GM12892 (cell line): Measurements from ENCODE around the gene DPYD.

Experiments used
- POLR2A ChIP-seq: IDR thresholded peaks from 2 replicates; pipeline ENCODE4 v1.6.1; 2011; ENCODE audit warnings: low read depth, low read length, control low read depth
- POLR2AphosphoS5 ChIP-seq: IDR thresholded peaks from 2 replicates; pipeline ENCODE4 v1.6.1; 2011; ENCODE audit warnings: low read depth, low read length, control low read depth
- TAF1 ChIP-seq: IDR thresholded peaks from 2 replicates; pipeline ENCODE4 v1.6.1; 2011; ENCODE audit warnings: low read depth, mild to moderate bottlenecking, control low read depth, low read length, borderline replicate concordance

DNA sequence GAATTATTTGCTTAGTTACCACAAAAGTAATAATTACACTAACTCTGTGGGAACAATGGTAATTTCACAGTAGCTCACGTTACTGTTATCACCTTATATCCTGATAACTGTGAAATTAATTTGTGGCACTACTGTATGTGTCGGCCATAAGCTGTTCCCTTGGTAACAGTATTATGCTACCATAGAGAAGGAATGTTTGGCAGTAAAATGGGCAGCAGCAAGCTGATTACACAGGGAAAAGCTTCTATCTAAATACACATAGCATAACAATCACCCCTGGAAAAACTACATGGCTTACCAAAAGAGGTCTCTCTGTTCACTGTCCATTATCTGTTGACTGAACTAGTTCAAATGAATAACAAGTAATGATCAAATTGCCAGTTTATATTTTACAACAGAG is 124.1 kb downstream of the DPYD start:
- TF ChIP-seq TAF1, result no peak
- TF ChIP-seq POLR2A, result no peak
- no peak for TF ChIP-seq POLR2AphosphoS5
